WTC11 (cell line): Measurements from ENCODE around the gene FTSJ3. TPM values are rescaled to one million over a fixed set of nuclear protein-coding genes. Genes with fewer than 3 reads are reported as not detected.

Source experiments
- ATAC-seq: fragments of 200-7000 bp; cut with Tn5 transposase; 2 replicates; pipeline ENCODE4 v1.10.0; 2021; ENCODE audit warnings: mild to moderate bottlenecking, moderate library complexity
- CTCF ChIA-PET: fragments of 300-600 bp; sonication (Branson Sonifier 250); formaldehyde crosslinking; loops from one replicate; lab custom pipeline; 2021; ENCODE audit warnings: antibody characterized with exemption; lab: Charles Lee
- POLR2A ChIA-PET: fragments of 350-600 bp; sonication (Branson Sonifier 250); formaldehyde crosslinking; loops from one replicate; lab custom pipeline; 2021; ENCODE audit warnings: antibody characterized with exemption; lab: Charles Lee
- DNase-seq: peaks from one replicate; pipeline ENCODE4 v3.0.0; 2021; ENCODE audit warnings: low spot score
- H3K27ac Mint-ChIP-seq: 2 replicates; pipeline ENCODE4 v1.8.0; 2021; ENCODE audit warnings: mixed read lengths
- H3K27me3 Mint-ChIP-seq: 2 replicates; pipeline ENCODE4 v1.8.0; 2021; ENCODE audit warnings: low read depth, mild to moderate bottlenecking, moderate library complexity, mixed read lengths
- H3K36me3 Mint-ChIP-seq: 2 replicates; pipeline ENCODE4 v1.8.0; 2021; ENCODE audit warnings: mixed read lengths
- H3K4me1 Mint-ChIP-seq: 2 replicates; pipeline ENCODE4 v1.8.0; 2022; ENCODE audit warnings: mixed read lengths
- H3K4me3 Mint-ChIP-seq: 2 replicates; pipeline ENCODE4 v1.8.0; 2021; ENCODE audit warnings: mild to moderate bottlenecking, moderate library complexity, mixed read lengths
- H3K9me3 Mint-ChIP-seq: 2 replicates; pipeline ENCODE4 v1.8.0; 2021; ENCODE audit warnings: mixed read lengths
- AFF4 ChIP-seq: sonication (generic); formaldehyde crosslinking; IDR thresholded peaks from 2 replicates; pipeline ENCODE4 v1.8.1; 2023; ENCODE audit warnings: mild to moderate bottlenecking, missing genetic modification reagents, borderline replicate concordance
- FOXK1 ChIP-seq: sonication (generic); formaldehyde crosslinking; IDR thresholded peaks from 2 replicates; pipeline ENCODE4 v1.8.0; 2022; ENCODE audit warnings: mild to moderate bottlenecking, moderate library complexity, missing genetic modification reagents
- HMGA2 ChIP-seq: fragments of 250-450 bp; sonication (Bioruptor Pico); IDR thresholded peaks from 2 replicates; pipeline ENCODE4 v1.4.0; 2021; ENCODE audit warnings: mild to moderate bottlenecking, moderate library complexity
- IRF1 ChIP-seq: sonication (generic); formaldehyde crosslinking; IDR thresholded peaks from 2 replicates; pipeline ENCODE4 v1.8.0; 2023; ENCODE audit warnings: missing genetic modification reagents
- NFYB ChIP-seq: sonication (generic); formaldehyde crosslinking; conservative IDR thresholded peaks from 2 replicates; pipeline ENCODE4 v1.8.0; 2022; ENCODE audit warnings: low read depth, missing genetic modification reagents
- NR2C2 ChIP-seq: sonication (generic); formaldehyde crosslinking; IDR thresholded peaks from 2 replicates; pipeline ENCODE4 v1.8.0; 2022; ENCODE audit warnings: mild to moderate bottlenecking, missing genetic modification reagents
- NR3C1 ChIP-seq: sonication (generic); formaldehyde crosslinking; conservative IDR thresholded peaks from 2 replicates; pipeline ENCODE4 v1.8.1; 2023; ENCODE audit warnings: low read depth, mild to moderate bottlenecking, missing genetic modification reagents
- OVOL2 ChIP-seq: fragments of 250-450 bp; sonication (Bioruptor Pico); IDR thresholded peaks from 2 replicates; pipeline ENCODE4 v1.9.0; 2021; ENCODE audit warnings: mild to moderate bottlenecking, borderline replicate concordance
- PRDM15 ChIP-seq: sonication (generic); formaldehyde crosslinking; IDR thresholded peaks from 2 replicates; pipeline ENCODE4 v1.8.0; 2022; ENCODE audit warnings: missing genetic modification reagents
- STAT6 ChIP-seq: sonication (generic); formaldehyde crosslinking; conservative IDR thresholded peaks from 2 replicates; pipeline ENCODE4 v1.8.1; 2023; ENCODE audit warnings: mild to moderate bottlenecking, low read depth, missing genetic modification reagents, moderate library complexity
- TP53 ChIP-seq: sonication (generic); formaldehyde crosslinking; IDR thresholded peaks from 2 replicates; pipeline ENCODE4 v1.8.1; 2023; ENCODE audit warnings: mild to moderate bottlenecking, missing genetic modification reagents
- ZBTB21 ChIP-seq: sonication (generic); formaldehyde crosslinking; IDR thresholded peaks from 2 replicates; pipeline ENCODE4 v1.8.1; 2023; ENCODE audit warnings: mild to moderate bottlenecking, missing genetic modification reagents, borderline replicate concordance
- ZNF281 ChIP-seq: sonication (generic); formaldehyde crosslinking; IDR thresholded peaks from 2 replicates; pipeline ENCODE4 v1.8.0; 2023; ENCODE audit warnings: mild to moderate bottlenecking, missing genetic modification reagents
- ZNF317 ChIP-seq: sonication (generic); formaldehyde crosslinking; IDR thresholded peaks from 2 replicates; pipeline ENCODE4 v1.8.1; 2023; ENCODE audit warnings: low read depth, mild to moderate bottlenecking, moderate library complexity, missing genetic modification reagents, borderline replicate concordance
- ZNF423 ChIP-seq: fragments of 250-450 bp; sonication (Bioruptor Pico); IDR thresholded peaks from 2 replicates; pipeline ENCODE4 v2.1.2; 2022; ENCODE audit warnings: mild to moderate bottlenecking, moderate library complexity
- total RNA-seq: library from RNA; stranded (reverse); gene quantifications from 3 replicates; pipeline ENCODE4 v1.2.3, GENCODE V29; 2021
- TF ChIP-seq, protein P1 (sequence below): sonication (generic); formaldehyde crosslinking; IDR thresholded peaks from 2 replicates; pipeline ENCODE4 v1.8.0; 2022; ENCODE audit warnings: mild to moderate bottlenecking, missing genetic modification reagents
- TF ChIP-seq, protein P2 (sequence below): sonication (generic); formaldehyde crosslinking; IDR thresholded peaks from 2 replicates; pipeline ENCODE4 v1.8.0; 2022; ENCODE audit warnings: mild to moderate bottlenecking, missing genetic modification reagents
- TF ChIP-seq, protein P3 (sequence below): sonication (generic); formaldehyde crosslinking; IDR thresholded peaks from 2 replicates; pipeline ENCODE4 v1.8.0; 2022; ENCODE audit warnings: mild to moderate bottlenecking, missing genetic modification reagents

Gene FTSJ3
- total RNA-seq, 1 experiment from 2014 or later = 62.1 TPM

DNA sequence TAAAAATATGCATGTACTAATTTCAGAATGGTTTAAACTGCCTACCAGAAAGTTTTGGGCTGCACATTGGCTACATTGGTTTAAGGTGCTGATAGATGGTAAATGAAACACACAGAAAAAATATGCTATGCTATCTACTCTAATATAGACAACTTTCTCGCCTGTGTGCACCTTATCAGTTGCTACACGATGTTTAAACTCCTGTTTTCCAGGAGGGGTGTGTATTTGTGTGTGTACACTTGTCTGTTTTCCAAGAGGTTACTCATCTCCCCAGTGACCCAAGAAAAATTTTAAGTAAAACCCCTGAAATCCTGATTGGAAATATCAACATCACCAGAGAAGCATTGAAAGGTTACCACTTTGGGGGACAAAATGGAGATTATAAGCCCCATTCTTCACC is 21.9 kb downstream of the FTSJ3 start (continued):
- TF ChIP-seq, protein P1, sequence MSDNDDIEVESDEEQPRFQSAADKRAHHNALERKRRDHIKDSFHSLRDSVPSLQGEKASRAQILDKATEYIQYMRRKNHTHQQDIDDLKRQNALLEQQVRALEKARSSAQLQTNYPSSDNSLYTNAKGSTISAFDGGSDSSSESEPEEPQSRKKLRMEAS (CRISPR knock-in tag) = no peak
- TF ChIP-seq NR3C1 = no peak
- no peak for TF ChIP-seq ZNF317 (CRISPR knock-in tag)

- Mint-ChIP-seq H3K36me3 (peaks cover 81% of the 10 kb centered on the region), H3K27ac (no peak overlapping the region), H3K4me1 (no peaks in the 10 kb centered on the region), H3K9me3 (no peaks in the 10 kb centered on the region), H3K27me3 (no peaks in the 10 kb centered on the region), H3K4me3 (no peak overlapping the region)
- POLR2A ChIA-PET = no interaction called here
- CTCF ChIA-PET = interaction anchor here (1.2 to 1.6 kb wide), 2 partner anchors 182 to 379 kb away, joined by 3 to 4 read pairs; partner anchors contain the start of gene MAP3K3
- DNase-seq (no peak), ATAC-seq (no peak)
- no peak for TF ChIP-seq NR2C2 (CRISPR knock-in tag)
- TF ChIP-seq FOXK1 (CRISPR knock-in tag) = no peak
- TF ChIP-seq NFYB (CRISPR knock-in tag) = no peak
- TF ChIP-seq ZNF281 (CRISPR knock-in tag) = no peak
- no peak for TF ChIP-seq OVOL2
- TF ChIP-seq AFF4 (CRISPR knock-in tag) = no peak
- TF ChIP-seq, protein P2, sequence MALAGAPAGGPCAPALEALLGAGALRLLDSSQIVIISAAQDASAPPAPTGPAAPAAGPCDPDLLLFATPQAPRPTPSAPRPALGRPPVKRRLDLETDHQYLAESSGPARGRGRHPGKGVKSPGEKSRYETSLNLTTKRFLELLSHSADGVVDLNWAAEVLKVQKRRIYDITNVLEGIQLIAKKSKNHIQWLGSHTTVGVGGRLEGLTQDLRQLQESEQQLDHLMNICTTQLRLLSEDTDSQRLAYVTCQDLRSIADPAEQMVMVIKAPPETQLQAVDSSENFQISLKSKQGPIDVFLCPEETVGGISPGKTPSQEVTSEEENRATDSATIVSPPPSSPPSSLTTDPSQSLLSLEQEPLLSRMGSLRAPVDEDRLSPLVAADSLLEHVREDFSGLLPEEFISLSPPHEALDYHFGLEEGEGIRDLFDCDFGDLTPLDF (CRISPR knock-in tag) = no peak
- no peak for TF ChIP-seq TP53 (CRISPR knock-in tag)
- no peak for TF ChIP-seq PRDM15 (CRISPR knock-in tag)
- no peak for TF ChIP-seq STAT6 (CRISPR knock-in tag)
- TF ChIP-seq, protein P3, sequence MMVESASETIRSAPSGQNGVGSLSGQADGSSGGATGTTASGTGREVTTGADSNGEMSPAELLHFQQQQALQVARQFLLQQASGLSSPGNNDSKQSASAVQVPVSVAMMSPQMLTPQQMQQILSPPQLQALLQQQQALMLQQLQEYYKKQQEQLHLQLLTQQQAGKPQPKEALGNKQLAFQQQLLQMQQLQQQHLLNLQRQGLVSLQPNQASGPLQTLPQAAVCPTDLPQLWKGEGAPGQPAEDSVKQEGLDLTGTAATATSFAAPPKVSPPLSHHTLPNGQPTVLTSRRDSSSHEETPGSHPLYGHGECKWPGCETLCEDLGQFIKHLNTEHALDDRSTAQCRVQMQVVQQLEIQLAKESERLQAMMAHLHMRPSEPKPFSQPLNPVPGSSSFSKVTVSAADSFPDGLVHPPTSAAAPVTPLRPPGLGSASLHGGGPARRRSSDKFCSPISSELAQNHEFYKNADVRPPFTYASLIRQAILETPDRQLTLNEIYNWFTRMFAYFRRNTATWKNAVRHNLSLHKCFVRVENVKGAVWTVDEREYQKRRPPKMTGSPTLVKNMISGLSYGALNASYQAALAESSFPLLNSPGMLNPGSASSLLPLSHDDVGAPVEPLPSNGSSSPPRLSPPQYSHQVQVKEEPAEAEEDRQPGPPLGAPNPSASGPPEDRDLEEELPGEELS = no peak
- no peak for TF ChIP-seq ZNF423
- TF ChIP-seq IRF1 = no peak
- TF ChIP-seq NR3C1 = no peak
- TF ChIP-seq HMGA2 = no peak
- no peak for TF ChIP-seq ZBTB21 (CRISPR knock-in tag)
Observed at GRCh38 chr17:63804328-63804727, 23.1 kb downstream of the FTSJ3 start.
